ACC112 (cell line): ENCODE results near the gene SLC25A52.
"Not testable (repeated sequence)": the region's sequence is repeated elsewhere in the genome, so short reads cannot be mapped to it uniquely, and the experiment has no call there.

Source experiments
- H2AFZ ChIP-seq: fragments of 200-600 bp; sonication (generic); one replicate; pipeline ENCODE4 v1.6.0; 2017; ENCODE audit warnings: antibody characterized with exemption, low read length; ENCODE audit not compliant: unreplicated experiment
- H3K27ac ChIP-seq: fragments of 200-600 bp; sonication (generic); 2 replicates; pipeline ENCODE4 v1.5.1; 2014; ENCODE audit warnings: low read depth, mild to moderate bottlenecking, antibody characterized with exemption, low read length, moderate library complexity
- H3K27me3 ChIP-seq: fragments of 200-600 bp; sonication (generic); 2 replicates; pipeline ENCODE4 v1.6.1; 2014; ENCODE audit warnings: mild to moderate bottlenecking, antibody characterized with exemption, low read length, moderate library complexity, mixed read lengths; ENCODE audit not compliant: insufficient read depth
- H3K36me3 ChIP-seq: fragments of 200-600 bp; sonication (generic); 2 replicates; pipeline ENCODE4 v1.6.1; 2016; ENCODE audit warnings: mild to moderate bottlenecking, antibody characterized with exemption, low read length, moderate library complexity, mixed read lengths; ENCODE audit not compliant: insufficient read depth
- H3K4me1 ChIP-seq: fragments of 200-600 bp; sonication (generic); one replicate; pipeline ENCODE4 v1.6.1; 2016; ENCODE audit warnings: low read length, mixed read lengths; ENCODE audit not compliant: insufficient read depth, unreplicated experiment, control insufficient read depth
- H3K4me3 ChIP-seq: fragments of 200-600 bp; sonication (generic); 2 replicates; pipeline ENCODE4 v1.5.1; 2014; ENCODE audit warnings: mild to moderate bottlenecking, low read depth, low read length
- H3K79me2 ChIP-seq: fragments of 200-600 bp; sonication (generic); one replicate; pipeline ENCODE4 v1.6.0; 2016; ENCODE audit warnings: low read length; ENCODE audit not compliant: control insufficient read depth, unreplicated experiment, insufficient read depth

Gene SLC25A52

GRCh38 chr18:31778391-31778950 is 17.8 kb upstream of the SLC25A52 start:
- Histone ChIP-seq H3K79me2 (no peaks in the 10 kb centered on the region), H3K27ac (no peak overlapping the region), H3K27me3 (peaks cover 32% of the 10 kb centered on the region), H3K4me1 (no peaks in the 10 kb centered on the region), H2AFZ (no peak overlapping the region), H3K36me3 (no peaks in the 10 kb centered on the region), H3K4me3 (no peak overlapping the region)

GRCh38 chr18:31776093-31776492 is 15.4 kb upstream of the SLC25A52 start:
- H3K4me1 ChIP-seq: no peaks in the 10 kb centered on the region
- peaks cover 36% of the 10 kb centered on the region for H3K27me3 ChIP-seq
- H3K4me3 ChIP-seq: no peak overlapping the region
- no peaks in the 10 kb centered on the region for H3K79me2 ChIP-seq
- H2AFZ ChIP-seq: no peak overlapping the region
- H3K27ac ChIP-seq: no peak overlapping the region
- H3K36me3 ChIP-seq: no peaks in the 10 kb centered on the region

GRCh38 chr18:31774962-31775361 is 14.3 kb upstream of the SLC25A52 start:
- H2AFZ ChIP-seq: no peak overlapping the region
- no peaks in the 10 kb centered on the region for H3K4me1 ChIP-seq
- no peaks in the 10 kb centered on the region for H3K79me2 ChIP-seq
- H3K27me3 ChIP-seq: peaks cover 33% of the 10 kb centered on the region
- H3K36me3 ChIP-seq: no peaks in the 10 kb centered on the region
- no peak overlapping the region for H3K4me3 ChIP-seq
- no peak overlapping the region for H3K27ac ChIP-seq

GRCh38 chr18:31774477-31774785 is 13.8 kb upstream of the SLC25A52 start:
- no peak overlapping the region for H3K4me3 ChIP-seq
- H3K27me3 ChIP-seq: peaks cover 32% of the 10 kb centered on the region
- H3K79me2 ChIP-seq: no peaks in the 10 kb centered on the region
- no peaks in the 10 kb centered on the region for H3K4me1 ChIP-seq
- H3K36me3 ChIP-seq: no peaks in the 10 kb centered on the region
- no peak overlapping the region for H2AFZ ChIP-seq
- no peak overlapping the region for H3K27ac ChIP-seq

- H3K79me2 ChIP-seq: no peaks in the 10 kb centered on the region
- peaks cover 33% of the 10 kb centered on the region for H3K27me3 ChIP-seq
- no peak overlapping the region for H3K27ac ChIP-seq
- no peaks in the 10 kb centered on the region for H3K4me1 ChIP-seq
- no peak overlapping the region for H3K4me3 ChIP-seq
- H3K36me3 ChIP-seq: no peaks in the 10 kb centered on the region
- H2AFZ ChIP-seq: no peak overlapping the region
These were observed 13.2 kb upstream of the SLC25A52 start for GRCh38 chr18:31773774-31774476.

GRCh38 chr18:31772699-31773098 is 12.0 kb upstream of the SLC25A52 start:
- H2AFZ ChIP-seq: no peak overlapping the region
- no peaks in the 10 kb centered on the region for H3K79me2 ChIP-seq
- H3K36me3 ChIP-seq: no peaks in the 10 kb centered on the region
- H3K27ac ChIP-seq: no peak overlapping the region
- no peak overlapping the region for H3K4me3 ChIP-seq
- peaks cover 45% of the 10 kb centered on the region for H3K27me3 ChIP-seq
- no peaks in the 10 kb centered on the region for H3K4me1 ChIP-seq

- no peaks in the 10 kb centered on the region for H3K79me2 ChIP-seq
- H3K36me3 ChIP-seq: no peaks in the 10 kb centered on the region
- no peaks in the 10 kb centered on the region for H3K4me1 ChIP-seq
- no peak overlapping the region for H2AFZ ChIP-seq
- H3K27ac ChIP-seq: no peak overlapping the region
- peaks cover 63% of the 10 kb centered on the region for H3K27me3 ChIP-seq
- no peak overlapping the region for H3K4me3 ChIP-seq
These were observed 10.4 kb downstream of the SLC25A52 start for GRCh38 chr18:31750273-31750672.

DNA sequence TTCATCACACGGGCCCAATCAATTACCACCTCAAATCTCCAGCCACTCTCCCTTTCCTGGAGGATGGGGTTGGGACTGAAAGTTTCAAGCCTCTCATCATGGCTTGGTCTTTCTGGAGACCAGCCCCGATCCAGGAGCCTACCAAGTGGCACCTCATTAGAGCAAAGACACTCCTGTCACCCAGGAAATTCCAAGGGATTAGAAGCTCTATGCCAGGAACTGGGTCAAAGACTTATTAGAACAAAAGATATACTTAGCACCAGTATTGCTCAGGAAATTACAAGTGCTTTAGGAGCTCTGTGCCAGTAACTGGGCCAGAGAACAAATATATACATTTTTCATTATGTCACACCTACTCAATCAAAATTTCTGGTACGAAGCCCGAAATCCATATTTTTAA is 14.3 kb downstream of the SLC25A52 start:
- H3K27ac ChIP-seq: no peak overlapping the region
- peaks cover 62% of the 10 kb centered on the region for H3K27me3 ChIP-seq
- H3K4me3 ChIP-seq: no peak overlapping the region
- no peak overlapping the region for H2AFZ ChIP-seq
- H3K36me3 ChIP-seq: no peaks in the 10 kb centered on the region
- no peaks in the 10 kb centered on the region for H3K79me2 ChIP-seq
- no peaks in the 10 kb centered on the region for H3K4me1 ChIP-seq

GRCh38 chr18:31744321-31745067 is 16.2 kb downstream of the SLC25A52 start:
- Histone ChIP-seq H3K27ac (no peak overlapping the region), H3K4me1 (no peaks in the 10 kb centered on the region), H3K79me2 (no peaks in the 10 kb centered on the region), H3K27me3 (peaks cover 43% of the 10 kb centered on the region), H3K4me3 (no peak overlapping the region), H3K36me3 (no peaks in the 10 kb centered on the region), H2AFZ (no peak overlapping the region)

- not testable (repeated sequence) for H3K4me3 ChIP-seq, H3K79me2 ChIP-seq, H3K27ac ChIP-seq, H2AFZ ChIP-seq, H3K4me1 ChIP-seq, H3K36me3 ChIP-seq
- H3K27me3 ChIP-seq: peaks cover 35% of the 10 kb centered on the region
These were observed 17.1 kb downstream of the SLC25A52 start for GRCh38 chr18:31743600-31743999.
